Measurements from ENCODE around the gene IL22RA1. TPM values are rescaled to one million over a fixed set of nuclear protein-coding genes. Genes with fewer than 3 reads are reported as not detected.

IL22RA1 gene
- total RNA-seq, 1 donor from 2014 or later: not detected

DNA sequence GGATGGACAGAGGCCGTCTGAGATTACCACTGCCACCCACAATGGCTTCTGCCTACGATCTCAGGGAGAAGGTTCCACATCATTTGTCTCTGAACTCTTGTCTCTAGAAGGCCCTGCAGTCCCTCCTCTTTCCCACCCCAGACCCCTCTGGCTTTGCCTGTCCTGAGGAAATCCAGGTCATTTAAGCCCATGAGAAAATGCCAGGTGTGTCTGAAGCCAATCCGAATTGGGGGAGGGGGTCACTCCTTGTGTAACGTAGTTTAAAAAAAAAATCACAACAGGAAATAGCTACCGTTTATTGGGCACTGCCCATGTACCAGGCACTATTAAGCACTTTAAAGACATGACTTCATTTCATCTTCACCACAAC is 23.5 kb downstream of the IL22RA1 start:
- H3K27me3 ChIP-seq: no peaks in the 10 kb centered on the region
- no peaks in the 10 kb centered on the region for H3K4me1 ChIP-seq
- no peaks in the 10 kb centered on the region for H3K9me3 ChIP-seq (ENCODE audit: low read depth)
- Mint-ChIP-seq H3K27ac (no peak overlapping the region), H3K36me3 (no peaks in the 10 kb centered on the region), H3K9me3 (no peaks in the 10 kb centered on the region), H3K4me3 (no peak overlapping the region), H3K4me1 (peaks cover 10% of the 10 kb centered on the region), H3K27me3 (ENCODE audit: insufficient read depth, low read depth) (no peaks in the 10 kb centered on the region)
- H3F3A ChIP-seq (ENCODE audit: low read depth): no peaks in the 10 kb centered on the region
- H3K79me2 ChIP-seq (ENCODE audit: low read depth): no peaks in the 10 kb centered on the region
- no peaks in the 10 kb centered on the region for H4K20me1 ChIP-seq (ENCODE audit: low read depth)
- no peak overlapping the region for H3K4me3 ChIP-seq
- no peak overlapping the region for H2AFZ ChIP-seq (replicated peaks)
- no peak for TF ChIP-seq EZH2 (IDR thresholded peaks at IDR 0.05)
- no peak overlapping the region for H3K9ac ChIP-seq
- DNase-seq (ENCODE audit: low spot score): no peak
- H3K27ac ChIP-seq: no peak overlapping the region
- no peak overlapping the region for H3K4me2 ChIP-seq
- no peaks in the 10 kb centered on the region for H3K36me3 ChIP-seq

DNA sequence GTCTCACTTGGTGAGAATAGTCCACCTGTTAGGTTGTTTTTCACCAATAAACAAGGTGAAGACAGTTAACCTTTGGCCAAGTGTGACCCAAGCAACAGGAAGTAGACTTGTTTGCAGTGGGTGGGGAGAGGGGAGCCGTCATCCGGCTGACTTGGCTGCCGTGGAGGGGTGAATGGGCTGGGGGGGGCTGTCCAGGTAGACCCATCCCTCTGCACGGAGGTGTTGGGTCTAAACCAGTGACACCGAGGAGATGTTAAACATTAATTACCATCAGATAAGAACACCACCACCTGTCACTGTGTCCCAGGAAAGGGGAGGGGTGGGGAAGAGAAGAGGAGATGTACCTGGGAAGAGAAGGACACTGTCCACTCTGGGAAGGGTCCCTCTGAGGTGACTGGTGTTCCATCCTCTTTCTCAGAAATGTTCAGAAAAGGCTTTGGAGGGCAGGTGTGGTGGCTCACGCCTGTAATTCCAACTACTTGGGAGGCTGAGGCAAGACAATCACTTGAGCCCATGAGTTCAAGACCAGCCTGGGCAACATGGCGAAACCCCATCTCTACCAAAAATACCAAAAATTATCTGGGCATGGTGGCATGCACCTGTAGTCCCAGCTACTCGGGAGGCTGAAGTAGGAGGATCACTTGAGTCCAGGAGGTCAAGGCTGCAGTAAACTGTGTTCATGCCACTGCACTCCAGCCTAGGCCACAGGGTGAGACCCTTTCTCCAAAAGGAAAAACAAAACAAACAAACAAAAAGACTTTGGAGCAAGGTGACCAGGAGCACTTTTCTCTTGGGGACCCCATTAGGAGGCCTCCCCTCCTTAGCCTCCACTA is 24.3 kb downstream of the IL22RA1 start:
- Mint-ChIP-seq H3K27ac (no peak overlapping the region), H3K27me3 (ENCODE audit: insufficient read depth, low read depth) (no peaks in the 10 kb centered on the region), H3K4me1 (peaks cover 10% of the 10 kb centered on the region), H3K4me3 (no peak overlapping the region), H3K9me3 (no peaks in the 10 kb centered on the region), H3K36me3 (no peaks in the 10 kb centered on the region)
- no peak overlapping the region for H3K9ac ChIP-seq
- H3K79me2 ChIP-seq (ENCODE audit: low read depth): no peaks in the 10 kb centered on the region
- no peaks in the 10 kb centered on the region for H3K4me1 ChIP-seq
- H3K27ac ChIP-seq: no peak overlapping the region
- TF ChIP-seq EZH2 (IDR thresholded peaks at IDR 0.05) (no peak), EZH2phosphoT487 (IDR thresholded peaks at IDR 0.05) (no peak)
- TF ChIP-seq, protein P1, sequence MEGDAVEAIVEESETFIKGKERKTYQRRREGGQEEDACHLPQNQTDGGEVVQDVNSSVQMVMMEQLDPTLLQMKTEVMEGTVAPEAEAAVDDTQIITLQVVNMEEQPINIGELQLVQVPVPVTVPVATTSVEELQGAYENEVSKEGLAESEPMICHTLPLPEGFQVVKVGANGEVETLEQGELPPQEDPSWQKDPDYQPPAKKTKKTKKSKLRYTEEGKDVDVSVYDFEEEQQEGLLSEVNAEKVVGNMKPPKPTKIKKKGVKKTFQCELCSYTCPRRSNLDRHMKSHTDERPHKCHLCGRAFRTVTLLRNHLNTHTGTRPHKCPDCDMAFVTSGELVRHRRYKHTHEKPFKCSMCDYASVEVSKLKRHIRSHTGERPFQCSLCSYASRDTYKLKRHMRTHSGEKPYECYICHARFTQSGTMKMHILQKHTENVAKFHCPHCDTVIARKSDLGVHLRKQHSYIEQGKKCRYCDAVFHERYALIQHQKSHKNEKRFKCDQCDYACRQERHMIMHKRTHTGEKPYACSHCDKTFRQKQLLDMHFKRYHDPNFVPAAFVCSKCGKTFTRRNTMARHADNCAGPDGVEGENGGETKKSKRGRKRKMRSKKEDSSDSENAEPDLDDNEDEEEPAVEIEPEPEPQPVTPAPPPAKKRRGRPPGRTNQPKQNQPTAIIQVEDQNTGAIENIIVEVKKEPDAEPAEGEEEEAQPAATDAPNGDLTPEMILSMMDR (IDR thresholded peaks at IDR 0.05): no peak
- H3K36me3 ChIP-seq: no peaks in the 10 kb centered on the region
- no peaks in the 10 kb centered on the region for H3F3A ChIP-seq (ENCODE audit: low read depth)
- no peak for DNase-seq (ENCODE audit: low spot score)
- H3K27me3 ChIP-seq: no peaks in the 10 kb centered on the region
- H4K20me1 ChIP-seq (ENCODE audit: low read depth): no peaks in the 10 kb centered on the region
- no peaks in the 10 kb centered on the region for H3K9me3 ChIP-seq (ENCODE audit: low read depth)
- H3K4me3 ChIP-seq: no peak overlapping the region
- H3K4me2 ChIP-seq: no peak overlapping the region
- no peak overlapping the region for H2AFZ ChIP-seq (replicated peaks)

DNA sequence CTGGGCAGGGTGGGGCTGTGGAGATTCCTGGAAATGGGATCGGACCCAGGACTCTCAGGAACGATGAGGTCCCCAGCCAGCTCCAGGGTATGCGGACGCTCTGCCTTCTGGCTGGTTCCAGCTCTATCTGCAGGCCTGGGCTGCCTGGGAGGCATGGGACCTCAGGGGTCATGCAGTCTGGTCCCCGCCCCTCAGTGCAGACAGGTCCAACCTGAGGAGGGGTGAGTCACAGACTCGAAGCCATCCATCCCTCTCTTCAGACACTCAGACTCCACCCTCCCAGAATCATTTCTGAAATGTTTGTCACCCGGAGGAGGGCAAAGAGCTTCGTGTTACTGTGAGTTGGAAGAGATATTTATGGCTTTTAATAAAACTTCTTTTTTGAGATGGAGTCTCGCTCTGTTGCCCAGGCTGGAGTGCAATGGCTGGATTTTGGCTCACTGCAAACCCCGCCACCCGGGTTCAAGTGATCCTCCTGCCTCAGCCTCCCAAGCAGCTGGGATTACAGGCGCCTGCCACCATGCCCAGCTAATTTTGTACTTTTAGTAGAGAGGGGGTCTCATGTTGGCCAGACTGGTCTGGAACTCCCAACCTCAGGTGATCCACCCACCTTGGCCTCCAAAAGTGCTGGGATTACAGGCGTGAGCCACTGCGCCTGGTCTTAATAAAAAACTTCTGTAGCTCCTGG is 25.1 kb downstream of the IL22RA1 start:
- H3K27me3 Mint-ChIP-seq (ENCODE audit: insufficient read depth, low read depth): peaks cover 3% of the 10 kb centered on the region
- no peaks in the 10 kb centered on the region for H3K9me3 ChIP-seq (ENCODE audit: low read depth)

More for the DNA sequence above, 25.1 kb downstream of the IL22RA1 start:
- Histone ChIP-seq H2AFZ (replicated peaks) (no peak overlapping the region), H3F3A (ENCODE audit: low read depth) (no peaks in the 10 kb centered on the region), H3K36me3 (no peaks in the 10 kb centered on the region), H3K27ac (no peak overlapping the region), H3K79me2 (ENCODE audit: low read depth) (no peaks in the 10 kb centered on the region), H3K4me1 (no peaks in the 10 kb centered on the region), H3K4me3 (no peak overlapping the region), H3K27me3 (no peaks in the 10 kb centered on the region), H3K9ac (no peak overlapping the region), H4K20me1 (ENCODE audit: low read depth) (no peaks in the 10 kb centered on the region), H3K4me2 (no peak overlapping the region)
- Mint-ChIP-seq H3K36me3 (no peaks in the 10 kb centered on the region), H3K4me3 (no peak overlapping the region), H3K4me1 (peaks cover 10% of the 10 kb centered on the region), H3K27ac (no peak overlapping the region), H3K9me3 (no peaks in the 10 kb centered on the region)
- DNase-seq (ENCODE audit: low spot score): no peak
- TF ChIP-seq, protein P1 (IDR thresholded peaks at IDR 0.05): no peak
- TF ChIP-seq EZH2phosphoT487 (IDR thresholded peaks at IDR 0.05) (no peak), EZH2 (IDR thresholded peaks at IDR 0.05) (no peak)
